Mesenchymal stem cell (in vitro differentiated cells and primary cell): ENCODE results near the gene RAB3B.

Experiments used
- DNase-seq: peaks from one replicate; pipeline ENCODE4 v3.0.0-alpha.2; 2013
- H2AFZ ChIP-seq: one replicate; pipeline ENCODE4 v1.6.1; 2013; ENCODE audit warnings: low read depth, mild to moderate bottlenecking, control low read depth, inconsistent platforms, low read length, moderate library complexity
- H2AK5ac ChIP-seq: 2 replicates; pipeline ENCODE4 v1.6.1; 2013; ENCODE audit warnings: low read length, moderate library complexity, mild to moderate bottlenecking, inconsistent platforms; ENCODE audit not compliant: severe bottlenecking
- H2BK120ac ChIP-seq: one replicate; pipeline ENCODE4 v1.6.1; 2013; ENCODE audit warnings: low read depth, mild to moderate bottlenecking, inconsistent platforms, low read length, moderate library complexity
- H2BK12ac ChIP-seq, 2 experiments: one replicate each; pipeline ENCODE4 v1.6.1; 2013; ENCODE audit warnings: inconsistent platforms in 2 of 2, low read length in 2 of 2, mild to moderate bottlenecking in 2 of 2, moderate library complexity in 2 of 2, control low read depth in 1 of 2
- H2BK15ac ChIP-seq: one replicate; pipeline ENCODE4 v1.6.1; 2013; ENCODE audit warnings: mild to moderate bottlenecking, low read depth, inconsistent platforms; ENCODE audit not compliant: poor library complexity, severe bottlenecking
- H2BK5ac ChIP-seq: 2 replicates; pipeline ENCODE4 v1.6.1; 2013; ENCODE audit warnings: low read depth, mild to moderate bottlenecking, low read length, control low read depth, inconsistent platforms; ENCODE audit not compliant: poor library complexity, severe bottlenecking
- H3K14ac ChIP-seq, 2 experiments: one replicate each; pipeline ENCODE4 v1.6.1; 2013; ENCODE audit warnings: inconsistent platforms in 2 of 2, low read length in 2 of 2, control low read depth in 1 of 2, mild to moderate bottlenecking in 1 of 2, moderate library complexity in 1 of 2
- H3K18ac ChIP-seq, 2 experiments: one replicate each; pipeline ENCODE4 v1.6.1; 2013; ENCODE audit warnings: inconsistent platforms in 2 of 2, low read length in 2 of 2, control low read depth in 1 of 2, low read depth in 1 of 2, mild to moderate bottlenecking in 1 of 2
- H3K23ac ChIP-seq, 2 experiments: one replicate each; pipeline ENCODE4 v1.6.1; 2013; ENCODE audit warnings: inconsistent platforms in 2 of 2, low read length in 2 of 2, mild to moderate bottlenecking in 2 of 2, moderate library complexity in 2 of 2, control low read depth in 1 of 2
- H3K27ac ChIP-seq: 2 replicates; pipeline ENCODE4 v1.5.1; 2013; ENCODE audit warnings: mild to moderate bottlenecking, moderate library complexity, low read length, control low read depth, inconsistent platforms; ENCODE audit not compliant: poor library complexity, severe bottlenecking
- H3K27me3 ChIP-seq, 2 experiments: 2 replicates each; pipeline versions ENCODE4 v1.6.1 to v1.7.0; 2013; ENCODE audit warnings: low read length in 2 of 2, mild to moderate bottlenecking in 2 of 2, moderate library complexity in 2 of 2, control low read depth in 1 of 2, inconsistent platforms in 1 of 2; ENCODE audit not compliant: control insufficient read depth in 1 of 2, insufficient read depth in 1 of 2
- H3K36me3 ChIP-seq, 2 experiments: 2 replicates each; pipeline versions ENCODE4 v1.6.1 to v1.7.0; 2013; ENCODE audit warnings: low read length in 2 of 2, control low read depth in 1 of 2, inconsistent platforms in 1 of 2, low read depth in 1 of 2, mild to moderate bottlenecking in 1 of 2; ENCODE audit not compliant: insufficient read depth in 2 of 2, control insufficient read depth in 1 of 2
- H3K4ac ChIP-seq, 2 experiments: one replicate each; pipeline ENCODE4 v1.6.1; 2013; ENCODE audit warnings: inconsistent platforms in 2 of 2, low read length in 2 of 2, mild to moderate bottlenecking in 2 of 2, moderate library complexity in 2 of 2, control low read depth in 1 of 2, low read depth in 1 of 2
- H3K4me1 ChIP-seq: 2 replicates; pipeline ENCODE4 v1.6.1; 2013; ENCODE audit warnings: low read depth, low read length, control low read depth; ENCODE audit not compliant: control insufficient read depth, insufficient read depth
- H3K4me2 ChIP-seq: 2 replicates; pipeline ENCODE4 v1.6.1; 2013; ENCODE audit warnings: low read length, mild to moderate bottlenecking, inconsistent platforms; ENCODE audit not compliant: poor library complexity, severe bottlenecking
- H3K4me3 ChIP-seq, 2 experiments: 2 replicates each; pipeline versions ENCODE4 v1.5.1 to v1.7.0; 2013; ENCODE audit warnings: low read length in 2 of 2, mild to moderate bottlenecking in 2 of 2, control low read depth in 1 of 2, low read depth in 1 of 2; ENCODE audit not compliant: insufficient read depth in 1 of 2
- H3K79me1 ChIP-seq: replicated peaks from 2 replicates; pipeline ENCODE4 v1.6.1; 2013; ENCODE audit warnings: mild to moderate bottlenecking, control low read depth, low read length, inconsistent platforms; ENCODE audit not compliant: poor library complexity, severe bottlenecking
- H3K9ac ChIP-seq: 2 replicates; pipeline ENCODE4 v1.7.0; 2013; ENCODE audit warnings: mild to moderate bottlenecking, low read length, moderate library complexity
- H3K9me3 ChIP-seq: 2 replicates; pipeline ENCODE4 v1.7.0; 2013; ENCODE audit warnings: mild to moderate bottlenecking, low read length; ENCODE audit not compliant: control insufficient read depth
- H4K8ac ChIP-seq: one replicate; pipeline ENCODE4 v1.6.1; 2013; ENCODE audit warnings: inconsistent platforms, mild to moderate bottlenecking, low read length, moderate library complexity
- H4K91ac ChIP-seq: one replicate; pipeline ENCODE4 v1.6.1; 2013; ENCODE audit warnings: mild to moderate bottlenecking, low read length, inconsistent platforms
- WGBS: methylation state at CpG from one replicate; pipeline ENCODE4 v1.1.7; 2013; ENCODE audit warnings: mixed read lengths; 5-methylcytosine and 5-hydroxymethylcytosine counted together

RAB3B gene

GRCh38 chr1:51912881-51913280 is 77.6 kb downstream of the RAB3B start:
- Histone ChIP-seq H3K14ac (no peak overlapping the region), H3K23ac (no peak overlapping the region), H3K4me2 (no peak overlapping the region), H4K8ac (no peak overlapping the region), H2BK12ac (no peak overlapping the region), H2AK5ac (no peak overlapping the region), H3K79me1 (no peaks in the 10 kb centered on the region), H3K18ac (no peak overlapping the region), H3K4me1 (no peaks in the 10 kb centered on the region), H2BK120ac (no peak overlapping the region), H3K9ac (no peak overlapping the region), H3K4me3 (no peak overlapping the region), H3K9me3 (no peaks in the 10 kb centered on the region), H3K27ac (no peak overlapping the region), H3K36me3 (peaks cover 0 to 9% of the 10 kb centered on the region in 2 experiments), H3K27me3 (no peaks in the 10 kb centered on the region), H2BK15ac (no peak overlapping the region), H4K91ac (no peak overlapping the region), H3K4ac (no peak overlapping the region), H2BK5ac (no peak overlapping the region), H2AFZ (no peak overlapping the region)
- 96% methylated on average over 7 of the region's 7 CpGs for WGBS
- DNase-seq = no peak

GRCh38 chr1:51910221-51911000 is 80.1 kb downstream of the RAB3B start:
- no peak overlapping the region for H3K4me2 ChIP-seq
- H3K9me3 ChIP-seq = no peaks in the 10 kb centered on the region
- H3K27ac ChIP-seq = no peak overlapping the region
- H3K4me1 ChIP-seq = peaks cover 7% of the 10 kb centered on the region
- H4K8ac ChIP-seq = no peak overlapping the region
- no peak overlapping the region for H3K9ac ChIP-seq
- H2AFZ ChIP-seq = no peak overlapping the region
- no peak overlapping the region for H2BK15ac ChIP-seq
- H3K4me3 ChIP-seq = no peak overlapping the region
- WGBS = 96% methylated on average over 4 of the region's 4 CpGs
- H2BK5ac ChIP-seq = no peak overlapping the region
- H2BK120ac ChIP-seq = no peak overlapping the region
- H3K79me1 ChIP-seq = no peaks in the 10 kb centered on the region
- H3K36me3 ChIP-seq = peaks cover 0 to 6% of the 10 kb centered on the region in 2 experiments
- no peak for DNase-seq
- H3K14ac ChIP-seq = no peak overlapping the region
- no peak overlapping the region for H2BK12ac ChIP-seq
- no peak overlapping the region for H4K91ac ChIP-seq
- no peak overlapping the region for H3K23ac ChIP-seq
- H3K4ac ChIP-seq = no peak overlapping the region
- no peaks in the 10 kb centered on the region for H3K27me3 ChIP-seq
- no peak overlapping the region for H3K18ac ChIP-seq
- no peak overlapping the region for H2AK5ac ChIP-seq

GRCh38 chr1:51908499-51908898 is 82.0 kb downstream of the RAB3B start:
- Histone ChIP-seq H3K4me1 (peaks cover 8% of the 10 kb centered on the region), H2BK12ac (no peak overlapping the region), H3K36me3 (peaks cover 0 to 2% of the 10 kb centered on the region in 2 experiments), H4K8ac (no peak overlapping the region), H3K23ac (no peak overlapping the region), H2AFZ (no peak overlapping the region), H4K91ac (no peak overlapping the region), H3K14ac (no peak overlapping the region), H3K4me2 (no peak overlapping the region), H2BK15ac (no peak overlapping the region), H3K4ac (no peak overlapping the region), H3K4me3 (no peak overlapping the region), H3K9me3 (no peaks in the 10 kb centered on the region), H3K18ac (no peak overlapping the region), H3K27me3 (no peaks in the 10 kb centered on the region), H2BK120ac (no peak overlapping the region), H2BK5ac (no peak overlapping the region), H3K79me1 (no peaks in the 10 kb centered on the region), H2AK5ac (no peak overlapping the region), H3K9ac (no peak overlapping the region), H3K27ac (no peak overlapping the region)
- DNase-seq = no peak
- 81% methylated on average over 1 of the region's 2 CpGs for WGBS

- peak overlapping the region in 1 of 2 experiments; percentile 71 for H3K18ac ChIP-seq
- no peak overlapping the region for H2BK15ac ChIP-seq
- no peak overlapping the region for H3K27ac ChIP-seq
- no peak overlapping the region for H2BK12ac ChIP-seq
- H3K4me2 ChIP-seq = no peak overlapping the region
- H3K36me3 ChIP-seq = no peaks in the 10 kb centered on the region
- H3K23ac ChIP-seq = no peak overlapping the region
- no peak overlapping the region for H3K9ac ChIP-seq
- H3K4ac ChIP-seq = no peak overlapping the region
- no peak overlapping the region for H2AFZ ChIP-seq
- H3K14ac ChIP-seq = peak overlapping the region in 1 of 2 experiments; percentile 66
- no peaks in the 10 kb centered on the region for H3K27me3 ChIP-seq
- no peak overlapping the region for H2BK5ac ChIP-seq
- peak overlapping the region; percentile 58 for H2AK5ac ChIP-seq
- no peaks in the 10 kb centered on the region for H3K9me3 ChIP-seq
- H3K4me1 ChIP-seq = peaks cover 8% of the 10 kb centered on the region
- H3K79me1 ChIP-seq = no peaks in the 10 kb centered on the region
- DNase-seq = peak; percentile 35
- no peak overlapping the region for H2BK120ac ChIP-seq
- WGBS = 59% methylated on average over 2 of the region's 4 CpGs
- H3K4me3 ChIP-seq = no peak overlapping the region
- H4K91ac ChIP-seq = no peak overlapping the region
- no peak overlapping the region for H4K8ac ChIP-seq
Measured at GRCh38 chr1:51907079-51907702, 83.3 kb downstream of the RAB3B start.
